Body of pancreas (tissue), 4 donors: Measurements from ENCODE around the gene CEP162. TPM values are rescaled to one million over a fixed set of nuclear protein-coding genes. Genes with fewer than 3 reads are reported as not detected.
"Not testable (repeated sequence)": the region's sequence is repeated elsewhere in the genome, so short reads cannot be mapped to it uniquely, and the experiment has no call there.

Experiments
- ATAC-seq: fragments of 150-250 bp; one replicate; pipeline ENCODE4 v1.9.1; 2016
- DNase-seq, 4 donors: peaks; one replicate each; pipeline ENCODE4 v3.0.0-alpha.2; 2019
- H3K27ac ChIP-seq, 4 donors: fragments of 200-600 bp; sonication (generic); 1 replicate in 3 of 4; 2 replicates in 1 of 4; pipeline versions ENCODE4 v1.5.1 to v1.6.1; 2016 to 2019; ENCODE audit warnings: mild to moderate bottlenecking in 1 of 4, mixed read lengths in 1 of 4, moderate library complexity in 1 of 4
- H3K27me3 ChIP-seq, 2 donors: fragments of 200-600 bp; sonication (generic); one replicate each; pipeline ENCODE4 v1.6.0; 2016; ENCODE audit warnings: mild to moderate bottlenecking in 1 of 2
- H3K36me3 ChIP-seq, 2 donors: fragments of 200-600 bp; sonication (generic); replicated peaks in 1 of 2; 2 replicates each; pipeline ENCODE4 v1.5.1; 2016; ENCODE audit warnings: low read depth in 2 of 2; ENCODE audit not compliant: insufficient read depth in 1 of 2
- H3K4me1 ChIP-seq: fragments of 200-600 bp; sonication (generic); one replicate; pipeline ENCODE4 v1.6.0; 2016
- H3K4me3 ChIP-seq, 2 donors: fragments of 200-600 bp; sonication (generic); 1 replicate in 1 of 2; 2 replicates in 1 of 2; pipeline ENCODE4 v1.5.1; 2016 to 2019
- H3K9me3 ChIP-seq, 3 donors: fragments of 200-600 bp; sonication (generic); 1 replicate in 2 of 3; 2 replicates in 1 of 3; pipeline ENCODE4 v1.5.1; 2016
- CTCF ChIP-seq, 7 experiments: fragments of 450-650 bp in 4 of 7; fragments of 200-600 bp in 3 of 7; sonication (generic) in 3 of 7; IDR thresholded peaks; one replicate each; pipeline ENCODE4 v1.5.1; 2016 to 2019; ENCODE audit warnings: antibody characterized with exemption in 7 of 7
- POLR2A ChIP-seq, 3 donors: fragments of 450-650 bp; IDR thresholded peaks; one replicate each; pipeline ENCODE4 v1.6.1; 2016; ENCODE audit warnings: antibody characterized with exemption in 3 of 3, mild to moderate bottlenecking in 2 of 3
- WGBS, 2 donors: methylation state at CpG; one replicate each; pipeline ENCODE4 v1.1.5; 2017; 5-methylcytosine and 5-hydroxymethylcytosine counted together
- intact Hi-C: fragments of 100-400 bp; cut with DNase I; formaldehyde crosslinking; loops from one replicate; pipeline ENCODE4 v1.15.1; 2023
- total RNA-seq, 2 donors: library from RNA; depleted of rRNA; stranded (reverse); fragments of >200 nt; gene quantifications; one replicate each; pipeline ENCODE4 v1.1.0, GENCODE V29; 2016

Gene CEP162
- total RNA-seq, 2 donors from 2014 or later: 3.0 to 9.6 TPM

GRCh38 chr6:84089552-84089951, 137.9 kb downstream of the CEP162 start:
- ATAC-seq (no peak), DNase-seq (no peak)
- Histone ChIP-seq H3K27me3 (no peaks in the 10 kb centered on the region), H3K36me3 (no peaks in the 10 kb centered on the region), H3K4me1 (peaks cover 10% of the 10 kb centered on the region), H3K4me3 (no peak overlapping the region), H3K27ac (no peak overlapping the region), H3K9me3 (no peaks in the 10 kb centered on the region)
- intact Hi-C loops: no loop called here
- 36 to 48% methylated on average over 3 of the region's 3 CpGs for WGBS, 2 donors
- TF ChIP-seq CTCF (IDR thresholded peaks at IDR 0.05) (no peak), POLR2A (IDR thresholded peaks at IDR 0.05) (no peak)

GRCh38 chr6:84089081-84089480, 138.4 kb downstream of the CEP162 start:
- intact Hi-C loops: no loop called here
- WGBS, 2 donors: 29 to 43% methylated on average over 4 of the region's 4 CpGs

GRCh38 chr6:84086545-84087429, 140.7 kb downstream of the CEP162 start:
- H3K36me3 ChIP-seq: no peaks in the 10 kb centered on the region
- H3K9me3 ChIP-seq: no peaks in the 10 kb centered on the region
- no peak overlapping the region for H3K4me3 ChIP-seq
- ATAC-seq: peak; percentile 70
- H3K27me3 ChIP-seq: no peaks in the 10 kb centered on the region
- TF ChIP-seq CTCF (IDR thresholded peaks at IDR 0.05) (no peak), POLR2A (IDR thresholded peaks at IDR 0.05) (no peak)
- WGBS, 2 donors: 27 to 28% methylated on average over 6 of the region's 6 CpGs
- intact Hi-C loops: no loop called here
- peaks cover 10% of the 10 kb centered on the region for H3K4me1 ChIP-seq
- peak in 1 of 4 donors; percentile 7 for DNase-seq
- H3K27ac ChIP-seq: peak overlapping the region in 2 of 4 donors; percentile 29 to 59

More at GRCh38 chr6:84089081-84089480, 138.4 kb downstream of the CEP162 start:
- no peak for DNase-seq
- H3K4me1 ChIP-seq: peaks cover 10% of the 10 kb centered on the region
- no peaks in the 10 kb centered on the region for H3K9me3 ChIP-seq
- no peaks in the 10 kb centered on the region for H3K27me3 ChIP-seq
- H3K36me3 ChIP-seq: no peaks in the 10 kb centered on the region
- H3K4me3 ChIP-seq: no peak overlapping the region
- TF ChIP-seq POLR2A (IDR thresholded peaks at IDR 0.05) (no peak), CTCF (IDR thresholded peaks at IDR 0.05) (no peak)
- H3K27ac ChIP-seq: no peak overlapping the region
- ATAC-seq: no peak

- H3K9me3 ChIP-seq: no peaks in the 10 kb centered on the region
- TF ChIP-seq CTCF (IDR thresholded peaks at IDR 0.05) (no peak), POLR2A (IDR thresholded peaks at IDR 0.05) (no peak)
- 54 to 67% methylated on average over 1 of the region's 1 CpG for WGBS, 2 donors
- no peak overlapping the region for H3K27ac ChIP-seq
- intact Hi-C loops: no loop called here
- H3K4me3 ChIP-seq: no peak overlapping the region
- H3K27me3 ChIP-seq: no peaks in the 10 kb centered on the region
- peaks cover 10% of the 10 kb centered on the region for H3K4me1 ChIP-seq
- H3K36me3 ChIP-seq: no peaks in the 10 kb centered on the region
- ATAC-seq (no peak), DNase-seq (no peak)
Measured at GRCh38 chr6:84086056-84086455, 141.4 kb downstream of the CEP162 start.

GRCh38 chr6:84084705-84085104, 142.7 kb downstream of the CEP162 start:
- intact Hi-C loops, H3K4me3 ChIP-seq, H3K27me3 ChIP-seq, ATAC-seq, H3K36me3 ChIP-seq, H3K9me3 ChIP-seq, H3K27ac ChIP-seq, DNase-seq: not testable (repeated sequence)
- peaks cover 10% of the 10 kb centered on the region for H3K4me1 ChIP-seq
